ENCODE measurements around the gene BIRC3.

- TF ChIP-seq CTCF (IDR thresholded peaks at IDR 0.05) (no peak), POLR2A (IDR thresholded peaks at IDR 0.05) (no peak)
Observed at GRCh38 chr11:102323542-102324251, 6.4 kb downstream of the BIRC3 start.

Measured in testis (tissue), 2 donors.